DMS 273 treated with DMSO at 0.1 percent for 48 hours (cell line): ENCODE measurements around the gene RMND5B.
"Not testable (repeated sequence)": the region's sequence is repeated elsewhere in the genome, so short reads cannot be mapped to it uniquely, and the experiment has no call there.

ENCODE experiments used
- DNase-seq: peaks from one replicate; lab custom pipeline; 2025; lab: John Stamatoyannopoulos, UW

The RMND5B gene

GRCh38 chr5:178130576-178131445 is at the start of gene RMND5B:
Gene RMND5B (plus strand): TSS chr5:178131014. CDS start chr5:178138120, 7,106 bp downstream.
- no peak for DNase-seq

DNA sequence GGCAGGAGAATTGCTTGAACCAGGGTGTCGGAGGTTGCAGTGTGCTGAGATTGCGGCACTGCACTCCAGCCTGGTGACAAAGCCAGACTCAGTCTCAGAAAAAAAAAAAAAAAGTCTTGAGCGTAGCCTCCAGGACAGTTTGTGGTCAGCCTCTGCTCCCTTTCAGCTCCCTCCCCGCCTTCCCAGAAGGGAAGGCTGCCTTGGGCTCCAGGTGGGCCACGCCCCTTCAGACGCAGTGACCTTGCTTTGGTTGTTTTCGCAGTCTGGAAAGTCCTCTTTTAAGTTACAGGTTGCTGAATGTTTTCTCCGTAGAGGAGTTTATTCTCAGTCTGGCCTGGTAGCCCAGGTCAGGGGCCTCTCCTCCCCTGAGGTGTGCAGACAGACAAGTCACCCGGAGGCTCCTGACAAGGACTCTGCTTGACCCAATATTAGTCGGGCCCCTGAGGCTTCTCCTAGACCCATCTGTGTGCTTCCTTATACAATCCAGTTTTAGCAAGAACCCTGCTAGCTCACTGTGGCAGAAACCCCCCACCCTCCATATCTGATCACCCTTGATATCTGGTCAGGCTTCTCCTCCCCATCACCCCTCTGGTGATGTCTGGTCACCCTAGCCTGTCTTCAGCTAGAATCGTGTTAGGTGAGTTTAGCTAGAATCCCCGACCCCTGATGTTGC is 49.1 kb upstream of the RMND5B start:
- DNase-seq, result no peak

DNA sequence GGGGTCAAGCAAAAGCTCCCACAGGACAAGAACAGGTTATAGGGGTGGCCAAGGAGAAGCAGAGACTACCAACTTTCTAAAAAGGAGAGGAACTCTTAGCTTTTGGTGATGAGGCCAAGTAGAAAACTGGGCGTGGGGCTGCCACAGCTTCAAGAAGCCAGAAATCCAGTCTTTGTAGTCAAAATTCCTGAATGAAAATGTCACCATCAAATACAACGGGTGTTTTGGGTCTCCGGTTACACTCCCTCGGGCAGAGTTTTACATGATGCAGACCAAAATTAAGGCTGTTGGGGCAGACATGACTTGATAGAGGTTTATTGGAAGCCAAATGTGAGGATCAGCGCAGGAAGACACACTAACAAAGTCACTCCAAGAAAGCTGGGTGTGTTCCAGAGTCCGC is 46.9 kb upstream of the RMND5B start:
- no peak for DNase-seq

DNA sequence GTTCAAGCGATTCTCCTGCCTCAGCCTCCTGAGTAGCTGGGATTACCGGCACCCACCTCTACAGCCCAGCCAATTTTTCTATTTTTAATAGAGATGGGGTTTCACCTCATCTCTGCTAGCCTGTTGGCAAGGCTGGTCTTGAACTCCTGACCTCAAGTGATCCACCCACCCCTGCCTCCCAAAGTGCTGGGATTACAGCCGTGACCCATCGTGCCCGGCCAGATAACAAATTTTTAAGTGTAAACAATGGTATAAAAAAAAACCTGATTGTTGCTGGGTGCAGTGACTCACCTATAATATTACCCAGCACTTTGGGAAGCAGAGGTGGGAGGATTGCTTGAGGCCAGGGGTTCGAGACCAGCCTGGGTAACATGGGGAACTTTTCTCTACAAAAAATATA is 45.5 kb upstream of the RMND5B start:
- no peak for DNase-seq

- no peak for DNase-seq
These were observed 44.5 kb upstream of the RMND5B start for GRCh38 chr5:178086266-178086665.

DNA sequence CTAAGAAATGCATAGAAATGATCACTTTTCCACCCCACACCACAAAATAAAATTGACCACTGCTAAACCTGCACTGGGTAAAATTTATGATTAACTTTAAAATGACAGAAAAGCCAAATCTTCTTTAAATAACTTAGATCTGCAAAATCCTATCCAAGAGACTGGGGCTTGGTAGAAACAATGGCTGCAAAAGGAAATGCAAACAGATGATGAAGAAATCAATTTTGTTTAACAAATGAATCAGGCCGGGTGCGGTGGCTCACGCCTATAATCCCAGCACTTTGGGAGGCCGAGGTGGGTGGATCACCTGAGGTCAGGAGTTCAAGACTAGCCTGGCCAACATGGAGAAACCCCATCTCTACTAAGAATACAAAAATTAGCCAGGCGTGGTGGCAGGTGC is 43.6 kb upstream of the RMND5B start:
- not testable (repeated sequence) for DNase-seq

DNA sequence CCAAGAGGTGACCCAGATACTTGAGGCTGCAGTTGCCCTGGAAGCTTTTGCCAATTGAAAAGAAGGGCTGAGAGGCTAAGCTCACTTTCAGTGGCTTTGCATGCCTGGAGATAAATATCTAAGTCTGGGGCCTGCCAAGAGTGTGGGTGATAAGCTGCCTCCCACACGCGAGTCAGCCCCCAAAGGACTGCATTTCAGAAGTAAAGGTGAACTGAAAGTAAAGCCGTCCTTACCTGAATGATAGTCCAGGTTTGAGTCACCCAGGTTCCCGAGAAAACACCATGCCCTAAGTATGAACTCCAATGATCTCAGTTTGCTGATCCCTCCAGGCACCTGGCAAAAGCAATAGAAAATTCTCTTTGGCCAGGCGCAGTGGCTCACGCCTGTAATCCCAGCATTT is 40.0 kb upstream of the RMND5B start:
- DNase-seq, result no peak

- DNase-seq, result no peak
These were observed 37.7 kb upstream of the RMND5B start for GRCh38 chr5:178093134-178093533.

GRCh38 chr5:178094345-178094744 is 36.5 kb upstream of the RMND5B start:
- DNase-seq, result no peak

DNA sequence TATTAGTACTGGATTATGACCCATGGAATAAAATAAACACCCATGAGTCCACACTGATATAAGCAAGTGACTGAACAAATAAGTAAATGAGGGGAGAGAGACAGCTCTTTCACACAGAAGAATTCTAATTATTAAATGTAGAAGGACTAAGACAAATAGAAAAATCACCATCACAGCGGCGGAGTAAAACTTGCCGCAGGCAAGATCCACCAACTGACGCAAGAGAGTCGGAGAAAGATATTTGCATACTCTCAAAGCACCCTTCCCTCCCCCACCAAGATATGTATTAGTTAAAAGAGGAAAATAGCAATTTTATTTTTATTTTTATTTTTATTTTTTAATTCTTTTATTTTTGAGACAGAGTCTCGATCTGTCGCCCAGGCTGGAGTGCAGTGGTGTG is 32.1 kb upstream of the RMND5B start:
- no peak for DNase-seq

DNA sequence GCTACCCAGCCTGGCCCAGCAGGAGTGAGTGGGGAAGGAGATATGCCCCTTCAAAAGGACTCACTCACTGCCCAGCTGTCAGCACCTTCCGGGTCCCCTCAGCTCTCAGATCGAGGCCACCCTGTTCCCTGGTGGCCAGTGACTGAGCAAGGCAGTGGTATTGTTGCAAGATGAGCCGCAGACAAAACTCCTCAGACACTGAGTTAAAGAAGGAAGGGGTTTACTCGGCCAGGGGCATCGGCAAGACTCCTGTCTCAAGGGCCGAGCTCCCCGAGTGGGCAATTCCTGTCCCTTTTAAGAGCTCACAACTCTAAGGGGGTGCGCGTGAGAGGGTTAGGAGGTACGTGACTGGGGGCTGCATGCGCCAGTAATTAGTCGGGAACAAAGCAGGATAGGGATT is 27.2 kb upstream of the RMND5B start:
- no peak for DNase-seq

- DNase-seq, result no peak
These were observed 26.3 kb upstream of the RMND5B start for GRCh38 chr5:178104492-178104891.

DNA sequence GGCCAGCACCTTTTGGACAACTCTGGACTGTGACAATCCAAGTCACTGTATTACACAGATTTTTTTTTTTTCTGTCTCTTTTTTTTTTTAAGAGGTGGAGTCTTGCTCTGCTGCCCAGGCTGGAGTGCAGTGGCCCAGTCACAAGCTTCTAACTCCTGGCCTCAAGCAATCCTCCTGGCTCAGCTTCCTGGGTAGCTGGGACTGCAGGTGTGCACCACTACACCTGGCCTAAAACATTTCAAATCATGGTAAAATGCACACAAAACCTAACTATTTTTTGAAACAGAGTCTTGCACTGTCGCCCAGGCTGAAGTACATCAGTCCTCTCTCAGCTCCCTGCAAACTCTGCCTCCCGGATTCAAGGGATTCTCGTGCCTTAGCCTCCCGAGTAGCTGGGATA is 24.7 kb upstream of the RMND5B start:
- DNase-seq, result no peak

DNA sequence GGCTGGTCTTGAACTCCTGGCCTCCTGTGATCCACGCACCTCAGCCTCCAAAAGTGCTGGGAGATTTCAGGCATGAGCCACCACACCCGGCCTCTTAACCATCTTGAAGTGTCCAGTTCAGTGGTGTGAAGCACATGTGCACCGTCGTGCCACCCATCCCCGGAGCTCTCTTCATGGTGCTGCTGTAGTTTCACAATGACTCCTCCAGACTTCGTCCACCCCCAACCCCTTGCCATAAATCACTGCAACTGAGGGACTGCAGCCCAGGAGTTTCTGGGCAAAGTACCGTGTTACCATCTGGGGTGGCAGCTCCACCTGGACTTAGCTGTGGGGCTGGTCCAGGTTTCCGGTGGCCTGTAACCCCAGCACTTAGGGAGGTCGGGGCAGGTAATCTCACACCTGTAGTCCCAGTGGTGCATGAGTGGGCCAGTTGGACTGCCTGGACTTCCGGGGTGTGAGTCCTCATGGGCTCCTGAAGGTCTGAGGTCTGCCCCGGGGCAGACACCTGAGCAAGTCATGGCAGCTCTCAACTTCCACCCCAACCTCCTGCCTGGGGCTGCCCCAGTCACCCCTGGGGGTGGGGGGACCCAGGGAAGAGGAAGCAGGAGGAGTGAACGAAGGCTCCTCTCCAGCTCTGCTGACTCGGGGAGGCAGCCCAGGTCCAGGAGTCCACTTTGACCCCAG is 24.1 kb upstream of the RMND5B start:
- DNase-seq, result no peak

DNA sequence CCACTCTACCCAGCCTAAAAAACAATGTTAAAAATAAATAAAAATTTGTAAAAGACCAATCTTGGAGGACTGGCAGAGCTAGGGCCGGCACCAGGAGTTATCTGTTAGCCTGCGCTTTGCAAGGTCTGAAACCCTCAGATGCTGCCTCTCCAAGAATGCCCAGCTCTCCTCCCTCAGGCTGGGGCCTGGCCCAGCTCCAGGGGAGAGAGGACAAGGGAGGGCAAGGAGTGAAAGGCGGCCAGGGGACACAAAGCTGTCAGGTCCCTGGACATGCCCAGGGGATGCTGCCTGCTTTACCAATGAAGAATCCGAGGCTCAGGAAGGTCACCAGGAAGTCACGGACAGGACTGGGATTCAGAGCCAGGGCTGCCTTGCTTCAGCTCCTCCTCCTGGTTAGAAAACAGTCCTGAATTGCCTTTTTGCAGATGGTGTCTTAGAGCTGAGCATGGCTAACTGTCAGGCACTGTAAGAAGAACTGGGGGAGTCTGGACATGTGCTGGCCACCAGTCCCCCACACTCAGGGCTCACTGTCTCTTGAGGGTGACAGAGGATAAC is 23.0 kb upstream of the RMND5B start:
- DNase-seq, result no peak

DNA sequence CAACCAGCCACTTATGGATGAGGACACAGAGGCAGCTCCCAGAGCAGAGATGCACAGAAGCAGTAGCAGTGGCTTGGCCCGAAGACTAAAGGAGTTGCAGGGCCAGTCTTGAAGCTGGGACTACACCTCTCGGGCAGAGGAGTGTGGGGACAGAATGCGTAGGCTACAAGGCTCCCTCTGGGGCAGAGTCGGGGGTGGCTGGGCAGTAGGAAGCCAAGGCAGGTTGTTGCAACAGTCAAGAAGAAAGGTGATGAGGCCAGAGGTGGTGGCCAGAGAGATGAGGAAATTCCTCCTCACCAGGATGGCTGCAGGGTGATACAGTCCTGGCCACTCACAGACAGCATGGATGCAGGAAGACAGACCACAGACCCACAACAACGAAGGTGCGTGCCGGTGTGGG is 22.4 kb upstream of the RMND5B start:
- no peak for DNase-seq

GRCh38 chr5:178108966-178109365 is 21.8 kb upstream of the RMND5B start:
- no peak for DNase-seq

GRCh38 chr5:178110511-178110910 is 20.3 kb upstream of the RMND5B start:
- no peak for DNase-seq

DNA sequence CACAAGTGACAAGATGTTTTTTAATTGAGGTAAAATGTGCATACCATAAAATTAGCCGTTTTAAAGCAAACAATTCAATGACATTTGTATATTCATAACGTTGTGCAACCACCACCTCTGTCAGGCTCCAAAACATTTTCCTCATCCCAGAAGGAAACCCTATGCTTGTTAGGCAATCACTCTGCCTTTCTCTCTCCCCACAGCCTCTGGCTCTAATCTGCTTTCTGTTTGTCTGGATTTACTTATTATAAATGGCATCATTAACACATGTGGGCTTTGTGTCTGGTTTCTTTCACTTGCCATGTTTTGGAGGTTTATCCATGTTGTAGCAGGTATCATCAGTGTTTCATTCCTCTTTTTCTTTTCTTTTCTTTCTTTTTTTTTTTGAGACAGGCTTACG is 18.9 kb upstream of the RMND5B start:
- DNase-seq, result no peak

DNA sequence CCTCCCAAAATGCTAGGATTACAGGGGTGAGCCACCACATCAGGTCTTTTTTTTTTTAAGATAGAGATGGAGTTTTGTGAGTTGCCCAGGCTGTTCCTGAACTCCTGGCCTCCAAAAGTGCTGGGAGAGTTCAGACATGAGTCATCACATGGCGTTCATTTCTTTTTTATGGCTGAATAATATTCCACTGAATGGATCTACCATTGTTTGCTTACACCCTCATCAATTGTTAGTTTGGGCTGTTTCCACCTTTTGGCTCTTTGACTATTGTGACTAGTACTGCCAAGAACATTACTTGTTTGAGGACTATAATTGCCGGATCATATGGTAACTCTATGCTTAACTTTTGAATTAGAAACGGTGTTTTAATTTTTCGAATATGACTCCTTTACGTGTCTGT is 18.3 kb upstream of the RMND5B start:
- DNase-seq, result no peak

DNA sequence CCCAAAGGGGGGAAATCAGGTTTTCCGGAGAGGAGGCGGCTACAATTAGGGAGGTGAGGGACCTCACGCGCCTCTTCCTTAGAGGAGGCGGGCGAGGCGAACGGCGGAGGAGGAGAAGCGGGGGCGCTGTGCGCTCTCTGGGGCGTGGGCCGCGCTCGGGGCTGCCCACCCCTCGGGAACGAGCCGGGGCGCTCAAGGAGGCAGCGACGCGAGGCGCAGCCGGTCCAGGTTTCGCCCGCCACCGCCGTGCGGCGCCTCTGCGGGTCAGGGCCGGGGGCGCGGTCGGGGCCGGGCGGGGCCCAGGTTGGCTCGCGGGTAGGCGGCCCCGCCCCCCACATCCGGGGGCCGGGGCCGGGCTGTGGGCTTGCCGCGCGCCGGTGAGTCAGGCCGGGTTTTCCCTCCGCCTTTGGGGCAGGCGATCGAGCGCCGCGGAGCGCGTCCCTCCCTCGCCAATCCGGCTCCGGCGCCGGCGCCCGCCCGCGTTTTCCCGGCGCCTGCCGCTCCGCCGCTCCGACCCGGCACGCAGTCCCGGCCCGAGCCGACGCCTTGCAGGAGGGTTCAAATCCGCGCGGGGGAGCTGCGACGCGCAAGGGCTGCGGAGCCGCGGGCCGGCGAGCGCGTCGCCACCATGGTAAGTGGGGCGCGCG is 17.6 kb upstream of the RMND5B start, which contains the start of gene N4BP3:
Gene N4BP3 (plus strand): TSS at position 392 of the 647 bp plus-strand sequence. CDS start 6,052 bp downstream, outside the sequence.
- no peak for DNase-seq

DNA sequence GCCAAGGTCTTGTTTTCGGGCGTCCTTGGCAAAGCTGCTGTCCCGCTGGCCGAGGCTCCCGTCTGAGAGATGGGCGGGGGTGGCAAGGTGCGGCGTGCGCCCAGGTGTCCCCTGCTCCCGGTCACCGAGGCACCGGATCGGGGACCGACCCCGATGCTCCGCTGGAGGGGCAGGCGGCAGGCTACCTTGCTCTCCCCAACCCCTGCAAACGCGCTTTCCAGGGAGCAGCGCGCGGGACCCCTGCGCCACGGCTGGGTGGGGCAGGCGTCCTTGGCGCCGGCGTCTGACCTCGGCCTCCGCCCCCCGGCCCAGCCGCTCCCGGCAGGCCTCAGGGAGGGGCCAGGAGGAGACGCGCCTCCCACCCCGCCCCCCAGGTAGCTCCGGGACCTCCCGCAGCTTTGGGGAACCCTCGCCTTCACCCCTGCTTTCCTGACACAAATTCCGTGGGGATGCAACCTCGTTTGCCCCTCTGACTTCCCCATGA is 16.9 kb upstream of the RMND5B start:
- no peak for DNase-seq
